ACHN (cell line): ENCODE results near the gene RGS9.
"Not testable (repeated sequence)": the region's sequence is repeated elsewhere in the genome, so short reads cannot be mapped to it uniquely, and the experiment has no call there.

Experiments
- DNase-seq: peaks from one replicate; pipeline ENCODE4 v3.0.0-alpha.2; 2015
- in situ Hi-C: cut with HindIII; loops from 2 replicates; pipeline ENCODE4 v1.10.0; 2017; ENCODE audit warnings: low sequenced_read_pairs, low pct_ligation_motif_present, low pct_unique_long_range_greater_than_20kb

The RGS9 gene

GRCh38 chr17:65108152-65108551 is 29.0 kb upstream of the RGS9 start:
- in situ Hi-C loops = loop anchor here (10.0 kb wide), 1 partner anchor 97 kb away; no protein-coding TSS in a partner anchor
- DNase-seq = no peak

GRCh38 chr17:65109543-65109942 is 27.6 kb upstream of the RGS9 start:
- in situ Hi-C loops = loop anchor here (10.0 kb wide), 1 partner anchor 95 kb away; no protein-coding TSS in a partner anchor
- DNase-seq = no peak

GRCh38 chr17:65109990-65110680 is 27.0 kb upstream of the RGS9 start:
- in situ Hi-C loops = loop anchor here (10.0 kb wide), 1 partner anchor 95 kb away; no protein-coding TSS in a partner anchor
- DNase-seq = no peak

- no peak for DNase-seq
- in situ Hi-C loops = no loop called here
Measured at GRCh38 chr17:65115839-65116238, 21.3 kb upstream of the RGS9 start.

- DNase-seq, in situ Hi-C loops: not testable (repeated sequence)
Measured at GRCh38 chr17:65116515-65116914, 20.7 kb upstream of the RGS9 start.

GRCh38 chr17:65117384-65118035 is 19.7 kb upstream of the RGS9 start:
- no peak for DNase-seq
- in situ Hi-C loops = no loop called here

- DNase-seq = no peak
- in situ Hi-C loops = no loop called here
Measured at GRCh38 chr17:65121368-65121767, 15.8 kb upstream of the RGS9 start.

- in situ Hi-C loops = no loop called here
- no peak for DNase-seq
Measured at GRCh38 chr17:65121916-65122806, 15.0 kb upstream of the RGS9 start.

DNA sequence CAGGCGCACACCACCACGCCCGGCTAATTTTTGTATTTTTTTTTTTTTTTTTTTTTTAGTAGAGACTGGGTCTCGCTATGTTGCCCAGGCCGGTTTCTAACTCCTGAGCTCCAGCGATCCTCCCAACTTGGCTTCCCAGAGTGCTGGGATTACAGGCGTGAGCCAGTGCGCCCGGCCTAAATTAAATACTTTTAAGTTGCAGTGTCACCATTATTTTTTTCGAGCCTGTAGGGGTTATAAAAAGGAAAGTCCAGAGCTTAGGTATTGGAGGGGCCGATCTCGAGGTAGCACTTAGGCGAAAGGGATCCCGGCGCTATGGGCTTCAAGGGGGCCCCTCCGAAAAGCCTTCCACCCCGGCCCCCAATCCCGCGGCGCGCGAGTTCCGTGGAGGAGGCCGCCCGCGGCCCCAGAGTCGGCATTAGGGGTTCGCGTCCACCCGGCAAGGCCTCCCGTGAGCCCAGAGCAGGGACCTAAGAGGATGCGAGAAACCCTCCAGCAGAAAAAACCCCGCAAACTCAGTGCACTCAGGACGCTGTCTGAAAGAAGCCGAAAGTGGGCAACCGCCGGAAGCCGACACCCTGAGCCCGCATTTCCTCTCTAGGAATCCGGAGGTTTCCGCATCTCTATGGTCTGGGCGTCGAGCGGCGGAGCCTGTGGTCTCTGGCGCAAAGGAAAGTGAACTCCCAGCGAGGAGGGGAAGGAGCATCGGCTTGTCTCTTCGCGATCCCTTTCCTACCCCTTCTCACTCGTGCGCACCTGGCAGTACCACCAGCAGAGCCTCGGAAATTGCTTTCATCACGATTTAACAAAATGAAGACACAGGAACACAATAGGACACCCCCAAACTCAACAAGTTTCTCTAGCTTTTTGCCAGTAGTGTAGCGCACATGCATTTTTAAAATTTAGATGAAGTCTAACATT is 14.1 kb upstream of the RGS9 start:
- in situ Hi-C loops = no loop called here
- DNase-seq = peak; percentile 94

- no peak for DNase-seq
- in situ Hi-C loops = no loop called here
Measured at GRCh38 chr17:65123757-65124675, 13.2 kb upstream of the RGS9 start.

- no peak for DNase-seq
- in situ Hi-C loops = no loop called here
Measured at GRCh38 chr17:65130832-65131231, 6.3 kb upstream of the RGS9 start.

- in situ Hi-C loops = no loop called here
- no peak for DNase-seq
Measured at GRCh38 chr17:65131240-65131639, 5.9 kb upstream of the RGS9 start.

DNA sequence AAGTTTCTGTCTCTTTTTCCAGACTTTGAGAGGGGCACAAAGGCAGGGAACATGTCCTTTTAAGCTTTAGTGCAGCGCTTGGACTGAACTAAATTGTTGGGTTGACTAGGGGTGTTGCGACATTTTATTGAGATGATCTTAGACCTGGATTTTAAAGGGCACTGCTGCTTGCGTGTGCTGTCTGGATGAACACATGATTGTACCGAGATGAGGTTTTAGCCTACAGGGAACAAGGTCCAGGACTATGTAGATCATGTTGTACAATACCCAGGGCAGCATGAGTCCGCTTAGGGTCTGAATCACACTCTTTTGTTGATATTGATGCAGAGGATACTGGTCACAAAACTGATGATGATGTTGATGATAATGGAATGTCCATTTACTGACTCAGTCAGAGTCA is 5.2 kb upstream of the RGS9 start:
- in situ Hi-C loops = no loop called here
- no peak for DNase-seq

- DNase-seq = no peak
- in situ Hi-C loops = no loop called here
Measured at GRCh38 chr17:65134035-65134434, 3.1 kb upstream of the RGS9 start.

DNA sequence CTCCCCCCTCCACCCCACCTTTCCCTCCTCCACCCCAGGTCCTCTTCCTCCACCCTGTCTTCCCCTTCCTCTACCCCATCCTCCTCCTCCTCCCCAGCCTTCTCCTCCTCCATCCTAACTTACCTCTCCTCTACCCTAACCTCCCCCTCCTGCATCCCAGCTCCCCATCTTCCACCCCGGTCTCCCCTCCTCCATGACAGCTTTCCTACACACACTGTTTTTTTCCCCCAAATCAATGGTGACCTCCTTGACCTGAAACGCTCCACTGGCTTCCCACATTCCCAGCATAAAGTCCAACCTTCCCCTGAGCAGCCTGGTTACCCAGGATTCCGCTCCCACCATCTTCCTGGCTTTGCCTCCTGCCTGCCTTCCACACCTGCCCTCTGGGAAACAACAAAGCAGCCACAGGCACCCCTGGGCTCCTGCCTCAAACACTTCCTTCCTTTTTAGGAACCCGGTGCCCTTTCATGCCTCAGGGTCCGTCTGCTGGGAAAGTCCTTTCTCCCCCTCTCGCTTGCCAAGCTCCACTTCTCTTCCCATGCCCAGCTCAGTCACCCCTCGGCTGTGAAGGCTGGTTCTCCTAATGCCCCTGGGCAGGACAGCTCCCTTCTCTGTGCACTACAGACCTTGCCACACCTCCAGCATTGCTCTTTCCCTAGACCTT is 2.1 kb downstream of the RGS9 start:
- DNase-seq = no peak
- in situ Hi-C loops = no loop called here

GRCh38 chr17:65142247-65142646 is 5.1 kb downstream of the RGS9 start:
- in situ Hi-C loops = no loop called here
- no peak for DNase-seq
